HEK293T (cell line): ENCODE data around the gene POLR3C.

Experiments
- ARNT ChIP-seq: fragments of 450-650 bp; IDR thresholded peaks from 2 replicates; pipeline ENCODE4 v1.6.1; 2017; ENCODE audit warnings: mild to moderate bottlenecking
- BHLHE40 ChIP-seq: fragments of 450-650 bp; IDR thresholded peaks from 2 replicates; pipeline ENCODE4 v1.6.1; 2016; ENCODE audit warnings: mild to moderate bottlenecking, moderate library complexity, borderline replicate concordance
- CTBP1 ChIP-seq: fragments of 450-650 bp; IDR thresholded peaks from 2 replicates; pipeline ENCODE4 v1.6.1; 2016; ENCODE audit warnings: borderline replicate concordance
- ELF4 ChIP-seq: fragments of 450-650 bp; IDR thresholded peaks from 2 replicates; pipeline ENCODE4 v1.6.1; 2017; ENCODE audit warnings: antibody characterized with exemption
- FOXK2 ChIP-seq: fragments of 450-650 bp; IDR thresholded peaks from 2 replicates; pipeline ENCODE4 v1.6.1; 2016; ENCODE audit warnings: mild to moderate bottlenecking
- FOXM1 ChIP-seq: fragments of 450-650 bp; IDR thresholded peaks from 2 replicates; pipeline ENCODE4 v1.6.1; 2017; ENCODE audit warnings: mild to moderate bottlenecking, borderline replicate concordance
- L3MBTL2 ChIP-seq: fragments of 450-650 bp; conservative IDR thresholded peaks from 2 replicates; pipeline ENCODE4 v1.6.1; 2016; ENCODE audit warnings: mild to moderate bottlenecking
- LEF1 ChIP-seq: fragments of 450-650 bp; IDR thresholded peaks from 2 replicates; pipeline ENCODE4 v1.6.1; 2017; ENCODE audit warnings: mild to moderate bottlenecking, borderline replicate concordance
- SP1 ChIP-seq: fragments of 450-650 bp; IDR thresholded peaks from 2 replicates; pipeline ENCODE4 v1.6.1; 2017
- SUZ12 ChIP-seq: fragments of 450-650 bp; IDR thresholded peaks from 2 replicates; pipeline ENCODE4 v1.6.1; 2016; ENCODE audit warnings: mild to moderate bottlenecking

GRCh38 chr1:145828367-145829026 is 4.5 kb downstream of the POLR3C start:
- TF ChIP-seq LEF1: no peak
- TF ChIP-seq SUZ12: no peak
- no peak for TF ChIP-seq SP1
- TF ChIP-seq ELF4: no peak
- no peak for TF ChIP-seq BHLHE40
- no peak for TF ChIP-seq ARNT
- TF ChIP-seq L3MBTL2: no peak
- no peak for TF ChIP-seq FOXK2
- no peak for TF ChIP-seq CTBP1
- TF ChIP-seq FOXM1: no peak
